Astrocyte (in vitro differentiated cells and primary cell): ENCODE results near the gene NLRP8.

Experiments used
- EZH2 ChIP-seq: IDR thresholded peaks from 2 replicates; pipeline ENCODE4 v1.6.1; 2012; ENCODE audit warnings: mild to moderate bottlenecking, low read length, inconsistent platforms; ENCODE audit not compliant: insufficient read depth
- TF ChIP-seq, protein P1 (sequence below): IDR thresholded peaks from 2 replicates; pipeline ENCODE4 v1.5.1; 2011; ENCODE audit warnings: low read depth, mild to moderate bottlenecking, inconsistent platforms, low read length, moderate library complexity; ENCODE audit not compliant: insufficient read depth

DNA sequence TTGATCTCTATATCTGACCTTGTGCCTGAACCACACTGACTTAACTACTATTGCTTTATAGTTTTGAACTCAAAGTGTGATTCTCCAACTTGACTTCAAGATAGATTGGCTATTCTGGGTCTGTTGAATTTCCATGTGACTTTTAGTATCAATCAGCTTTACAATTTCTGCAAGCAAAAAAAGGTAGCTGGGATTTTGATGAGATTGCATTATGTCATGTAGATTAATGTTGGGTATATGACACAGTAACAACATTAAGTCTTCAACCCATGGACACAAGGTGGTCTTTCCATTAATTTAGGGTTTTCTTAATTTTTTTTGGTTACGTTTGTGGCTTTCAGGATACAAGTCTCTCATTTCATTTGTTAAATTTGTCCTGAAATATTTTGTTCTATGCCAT is 67.1 kb downstream of the NLRP8 start:
- TF ChIP-seq, protein P1, sequence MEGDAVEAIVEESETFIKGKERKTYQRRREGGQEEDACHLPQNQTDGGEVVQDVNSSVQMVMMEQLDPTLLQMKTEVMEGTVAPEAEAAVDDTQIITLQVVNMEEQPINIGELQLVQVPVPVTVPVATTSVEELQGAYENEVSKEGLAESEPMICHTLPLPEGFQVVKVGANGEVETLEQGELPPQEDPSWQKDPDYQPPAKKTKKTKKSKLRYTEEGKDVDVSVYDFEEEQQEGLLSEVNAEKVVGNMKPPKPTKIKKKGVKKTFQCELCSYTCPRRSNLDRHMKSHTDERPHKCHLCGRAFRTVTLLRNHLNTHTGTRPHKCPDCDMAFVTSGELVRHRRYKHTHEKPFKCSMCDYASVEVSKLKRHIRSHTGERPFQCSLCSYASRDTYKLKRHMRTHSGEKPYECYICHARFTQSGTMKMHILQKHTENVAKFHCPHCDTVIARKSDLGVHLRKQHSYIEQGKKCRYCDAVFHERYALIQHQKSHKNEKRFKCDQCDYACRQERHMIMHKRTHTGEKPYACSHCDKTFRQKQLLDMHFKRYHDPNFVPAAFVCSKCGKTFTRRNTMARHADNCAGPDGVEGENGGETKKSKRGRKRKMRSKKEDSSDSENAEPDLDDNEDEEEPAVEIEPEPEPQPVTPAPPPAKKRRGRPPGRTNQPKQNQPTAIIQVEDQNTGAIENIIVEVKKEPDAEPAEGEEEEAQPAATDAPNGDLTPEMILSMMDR, result no peak
- no peak for TF ChIP-seq EZH2
